Trophoblast cell (in vitro differentiated cells and primary cell): ENCODE data around the gene TIA1.

Source experiments
- DNase-seq, 2 donors: peaks; one replicate each; pipeline ENCODE4 v3.0.0-alpha.2; 2016
- H2AFZ ChIP-seq: 2 replicates; pipeline ENCODE4 v1.6.1; 2013; ENCODE audit warnings: low read length, moderate library complexity, mild to moderate bottlenecking; ENCODE audit not compliant: insufficient read depth, poor library complexity
- H2AK5ac ChIP-seq: 2 replicates; pipeline ENCODE4 v1.6.1; 2013; ENCODE audit warnings: mild to moderate bottlenecking, low read length
- H2BK120ac ChIP-seq: 2 replicates; pipeline ENCODE4 v1.6.1; 2013; ENCODE audit warnings: low read length, mild to moderate bottlenecking, moderate library complexity; ENCODE audit not compliant: insufficient read depth, poor library complexity
- H2BK12ac ChIP-seq: 2 replicates; pipeline ENCODE4 v1.6.1; 2013; ENCODE audit warnings: mild to moderate bottlenecking, low read length, moderate library complexity
- H2BK5ac ChIP-seq: 2 replicates; pipeline ENCODE4 v1.6.1; 2013; ENCODE audit warnings: low read length, low read depth, moderate library complexity, mild to moderate bottlenecking; ENCODE audit not compliant: poor library complexity
- H3K14ac ChIP-seq: 2 replicates; pipeline ENCODE4 v1.6.1; 2013; ENCODE audit warnings: mild to moderate bottlenecking, low read length
- H3K18ac ChIP-seq: 2 replicates; pipeline ENCODE4 v1.6.1; 2013; ENCODE audit warnings: mild to moderate bottlenecking, low read length
- H3K23ac ChIP-seq: 2 replicates; pipeline ENCODE4 v1.6.1; 2013; ENCODE audit warnings: low read length
- H3K27ac ChIP-seq: 2 replicates; pipeline ENCODE4 v1.5.1; 2013; ENCODE audit warnings: low read depth, mild to moderate bottlenecking, inconsistent platforms, low read length, moderate library complexity
- H3K27me3 ChIP-seq: 2 replicates; pipeline ENCODE4 v1.6.1; 2013; ENCODE audit warnings: inconsistent platforms, mild to moderate bottlenecking, low read length, moderate library complexity; ENCODE audit not compliant: insufficient read depth
- H3K36me3 ChIP-seq, 2 experiments: 1 replicate in 1 of 2; 2 replicates in 1 of 2; pipeline ENCODE4 v1.6.1; 2013; ENCODE audit warnings: low read length in 2 of 2, mild to moderate bottlenecking in 2 of 2, moderate library complexity in 1 of 2; ENCODE audit not compliant: insufficient read depth in 2 of 2, control insufficient read depth in 1 of 2
- H3K4ac ChIP-seq: 2 replicates; pipeline ENCODE4 v1.6.1; 2013; ENCODE audit warnings: low read depth, mild to moderate bottlenecking, low read length, moderate library complexity
- H3K4me1 ChIP-seq, 2 experiments: 1 replicate in 1 of 2; 2 replicates in 1 of 2; pipeline ENCODE4 v1.6.1; 2013; ENCODE audit warnings: low read length in 2 of 2, mild to moderate bottlenecking in 2 of 2, moderate library complexity in 1 of 2; ENCODE audit not compliant: insufficient read depth in 2 of 2, control insufficient read depth in 1 of 2
- H3K4me2 ChIP-seq: 2 replicates; pipeline ENCODE4 v1.6.1; 2013; ENCODE audit warnings: inconsistent platforms, mild to moderate bottlenecking, low read length, moderate library complexity
- H3K4me3 ChIP-seq: 2 replicates; pipeline ENCODE4 v1.5.1; 2013; ENCODE audit warnings: mild to moderate bottlenecking, low read depth, low read length, inconsistent platforms
- H3K79me1 ChIP-seq: one replicate; pipeline ENCODE4 v1.6.1; 2013; ENCODE audit warnings: low read length
- H3K79me2 ChIP-seq: 2 replicates; pipeline ENCODE4 v1.6.1; 2013; ENCODE audit warnings: low read length, mild to moderate bottlenecking; ENCODE audit not compliant: control insufficient read depth, insufficient read depth, poor library complexity
- H3K9ac ChIP-seq: 2 replicates; pipeline ENCODE4 v1.6.1; 2013; ENCODE audit warnings: mild to moderate bottlenecking, low read length
- H3K9me3 ChIP-seq: 2 replicates; pipeline ENCODE4 v1.6.1; 2013; ENCODE audit warnings: low read depth, mild to moderate bottlenecking, control low read depth, inconsistent platforms, low read length; ENCODE audit not compliant: insufficient read depth
- H4K12ac ChIP-seq: 2 replicates; pipeline ENCODE4 v1.6.1; 2013; ENCODE audit warnings: low read depth, mild to moderate bottlenecking, low read length, moderate library complexity
- H4K8ac ChIP-seq: 2 replicates; pipeline ENCODE4 v1.6.1; 2013; ENCODE audit warnings: low read depth, mild to moderate bottlenecking, low read length, moderate library complexity
- H4K91ac ChIP-seq: one replicate; pipeline ENCODE4 v1.6.1; 2013; ENCODE audit warnings: low read depth, mild to moderate bottlenecking, low read length, moderate library complexity
- WGBS: extraction: QIAGEN DNeasy Blood & Tissue Kit; methylation state at CpG from one replicate; pipeline ENCODE4 v1.1.7; 2013; ENCODE audit warnings: missing lambda C conversion rate; ENCODE audit not compliant: insufficient read length, insufficient coverage; ENCODE audit errors: extremely low coverage; 5-methylcytosine and 5-hydroxymethylcytosine counted together

TIA1 gene

DNA sequence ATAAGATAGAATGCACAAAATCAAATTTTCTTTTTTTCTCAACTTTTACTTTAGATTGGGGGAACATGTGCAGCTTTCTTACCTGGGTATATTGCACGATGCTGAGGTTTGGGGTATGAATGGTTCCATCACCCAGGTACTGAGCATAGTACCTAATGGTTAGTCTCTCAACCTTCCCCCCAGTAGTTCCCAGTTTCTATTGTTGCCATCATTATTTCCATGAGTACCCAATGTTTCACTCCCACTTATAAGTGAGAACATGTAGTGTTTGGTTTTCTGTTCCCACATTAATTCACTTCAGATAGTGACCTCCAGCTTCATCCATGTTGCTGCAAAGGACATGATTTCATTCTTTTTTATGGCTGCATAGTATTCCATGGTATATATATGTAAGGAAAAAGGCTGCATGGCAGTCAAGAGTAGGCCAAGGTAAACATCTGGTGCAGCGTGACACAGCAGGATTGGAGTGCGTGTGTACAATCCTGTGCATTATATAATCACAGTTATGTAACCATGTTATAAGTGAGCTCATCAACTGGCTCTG is 47.1 kb downstream of the TIA1 start:
- no peak overlapping the region for H3K4me2 ChIP-seq

DNA sequence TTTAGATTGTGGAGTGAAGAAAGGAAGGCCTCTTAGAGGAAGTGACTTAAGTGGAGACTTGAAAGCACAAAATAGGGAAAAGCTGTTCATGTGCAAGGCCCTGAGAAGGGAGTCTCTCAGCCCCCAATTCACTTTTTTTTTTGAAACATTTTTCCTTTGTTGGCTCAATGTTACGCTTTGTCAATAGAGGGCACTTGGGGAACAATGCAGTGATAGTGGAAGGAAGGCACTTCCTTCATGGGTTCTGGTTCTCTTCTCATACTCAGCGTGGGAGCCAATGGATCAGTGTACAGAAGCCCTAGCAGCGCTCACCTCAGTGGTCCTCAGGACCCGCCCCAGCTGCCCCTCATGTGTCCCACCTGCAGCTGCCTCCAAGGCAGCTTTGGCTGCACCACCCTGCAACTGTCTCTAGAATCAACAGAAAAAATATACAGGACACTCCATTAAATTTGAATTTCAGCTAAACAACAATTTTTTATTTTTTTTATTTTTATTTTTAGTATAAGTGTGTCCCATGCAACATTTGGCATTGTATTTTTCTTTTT is 49.0 kb downstream of the TIA1 start:
- Histone ChIP-seq H4K12ac (no peak overlapping the region), H4K91ac (no peak overlapping the region), H3K79me2 (no peaks in the 10 kb centered on the region), H3K18ac (no peak overlapping the region), H4K8ac (no peak overlapping the region), H3K36me3 (no peaks in the 10 kb centered on the region), H3K27ac (no peak overlapping the region), H3K4me3 (no peak overlapping the region), H3K27me3 (no peaks in the 10 kb centered on the region), H3K9me3 (peaks cover 7% of the 10 kb centered on the region), H3K4me2 (no peak overlapping the region), H2BK5ac (no peak overlapping the region), H2BK12ac (no peak overlapping the region), H3K79me1 (no peaks in the 10 kb centered on the region), H3K23ac (no peak overlapping the region), H3K9ac (no peak overlapping the region), H2AK5ac (no peak overlapping the region), H3K4me1 (no peaks in the 10 kb centered on the region), H3K4ac (no peak overlapping the region), H3K14ac (no peak overlapping the region), H2AFZ (no peak overlapping the region), H2BK120ac (no peak overlapping the region)
- no peak for DNase-seq
- WGBS = no CpG with 5 or more reads among the region's 4 CpGs

More for the DNA sequence above, 47.1 kb downstream of the TIA1 start:
- H3K36me3 ChIP-seq = no peaks in the 10 kb centered on the region
- H3K27me3 ChIP-seq = no peaks in the 10 kb centered on the region
- no peak overlapping the region for H3K18ac ChIP-seq
- peaks cover 7% of the 10 kb centered on the region for H3K9me3 ChIP-seq
- H3K14ac ChIP-seq = no peak overlapping the region
- no peak overlapping the region for H2AFZ ChIP-seq
- no peak overlapping the region for H2BK120ac ChIP-seq
- no peaks in the 10 kb centered on the region for H3K4me1 ChIP-seq
- H4K8ac ChIP-seq = no peak overlapping the region
- no peak overlapping the region for H3K4ac ChIP-seq
- H4K91ac ChIP-seq = no peak overlapping the region
- H4K12ac ChIP-seq = no peak overlapping the region
- WGBS = no CpG with 5 or more reads among the region's 3 CpGs
- no peak overlapping the region for H2AK5ac ChIP-seq
- no peak overlapping the region for H2BK5ac ChIP-seq
- no peaks in the 10 kb centered on the region for H3K79me1 ChIP-seq
- no peak overlapping the region for H2BK12ac ChIP-seq
- DNase-seq = no peak
- H3K4me3 ChIP-seq = no peak overlapping the region
- no peak overlapping the region for H3K23ac ChIP-seq
- no peaks in the 10 kb centered on the region for H3K79me2 ChIP-seq
- H3K9ac ChIP-seq = no peak overlapping the region
- H3K27ac ChIP-seq = no peak overlapping the region

- H4K91ac ChIP-seq = no peak overlapping the region
- H3K9ac ChIP-seq = no peak overlapping the region
- no peak overlapping the region for H3K14ac ChIP-seq
- no peak for DNase-seq
- H2AFZ ChIP-seq = no peak overlapping the region
- H3K4me1 ChIP-seq = peaks cover 0 to 3% of the 10 kb centered on the region in 2 experiments
- H3K18ac ChIP-seq = no peak overlapping the region
- H2BK120ac ChIP-seq = no peak overlapping the region
- no peak overlapping the region for H4K12ac ChIP-seq
- H3K4ac ChIP-seq = no peak overlapping the region
- no peak overlapping the region for H2BK12ac ChIP-seq
- H3K4me3 ChIP-seq = no peak overlapping the region
- no peak overlapping the region for H2AK5ac ChIP-seq
- no peaks in the 10 kb centered on the region for H3K36me3 ChIP-seq
- no peak overlapping the region for H4K8ac ChIP-seq
- H3K79me2 ChIP-seq = peaks cover 4% of the 10 kb centered on the region
- H2BK5ac ChIP-seq = no peak overlapping the region
- no peak overlapping the region for H3K4me2 ChIP-seq
- H3K27me3 ChIP-seq = no peaks in the 10 kb centered on the region
- H3K9me3 ChIP-seq = no peaks in the 10 kb centered on the region
- no CpG with 5 or more reads among the region's 5 CpGs for WGBS
- H3K27ac ChIP-seq = no peak overlapping the region
- peaks cover 4% of the 10 kb centered on the region for H3K79me1 ChIP-seq
- no peak overlapping the region for H3K23ac ChIP-seq
Measured at GRCh38 chr2:70192516-70192915, 55.9 kb downstream of the TIA1 start.

- Histone ChIP-seq H2BK5ac (no peak overlapping the region), H2BK120ac (no peak overlapping the region), H3K4me2 (peak overlapping the region; percentile 23), H4K91ac (peak overlapping the region; percentile 38), H3K23ac (no peak overlapping the region), H2BK12ac (no peak overlapping the region), H3K79me2 (peaks cover 4% of the 10 kb centered on the region), H3K79me1 (peaks cover 4% of the 10 kb centered on the region), H3K9me3 (no peaks in the 10 kb centered on the region), H3K14ac (no peak overlapping the region), H3K9ac (no peak overlapping the region), H3K4ac (peak overlapping the region; percentile 31), H3K4me3 (no peak overlapping the region), H3K18ac (no peak overlapping the region), H2AK5ac (no peak overlapping the region), H3K27me3 (no peaks in the 10 kb centered on the region), H3K36me3 (no peaks in the 10 kb centered on the region), H4K8ac (peak overlapping the region; percentile 91), H4K12ac (peak overlapping the region; percentile 49), H3K4me1 (peaks cover 0 to 3% of the 10 kb centered on the region in 2 experiments), H3K27ac (peak overlapping the region; percentile 23), H2AFZ (peak overlapping the region; percentile 85)
- WGBS = no CpG with 5 or more reads among the region's 13 CpGs
- DNase-seq = no peak
Measured at GRCh38 chr2:70191244-70191735, 57.1 kb downstream of the TIA1 start.
